Mononuclear cell (primary cell): ENCODE measurements around the gene ABCC2. TPM values are rescaled to one million over a fixed set of nuclear protein-coding genes. Genes with fewer than 3 reads are reported as not detected.
"Not testable (repeated sequence)": the region's sequence is repeated elsewhere in the genome, so short reads cannot be mapped to it uniquely, and the experiment has no call there.

Experiments used
- H3K27me3 ChIP-seq: 2 replicates; pipeline ENCODE4 v1.6.0; 2011; ENCODE audit warnings: low read length, control low read depth; ENCODE audit not compliant: insufficient read depth
- H3K4me1 ChIP-seq: 2 replicates; pipeline ENCODE4 v1.5.1; 2011; ENCODE audit warnings: mild to moderate bottlenecking, low read length, control low read depth; ENCODE audit not compliant: insufficient read depth
- H3K4me3 ChIP-seq: 2 replicates; pipeline ENCODE4 v1.5.1; 2011; ENCODE audit warnings: mild to moderate bottlenecking, low read length, moderate library complexity
- H3K9me3 ChIP-seq: 2 replicates; pipeline ENCODE4 v1.5.1; 2011; ENCODE audit warnings: low read depth, mild to moderate bottlenecking, control low read depth, low read length
- total RNA-seq: library from RNA; depleted of rRNA; stranded (reverse); fragments of >200 nt; gene quantifications from one replicate; pipeline ENCODE4 v1.2.3, GENCODE V29; 2012

The ABCC2 gene
- 2.2 TPM for total RNA-seq

DNA sequence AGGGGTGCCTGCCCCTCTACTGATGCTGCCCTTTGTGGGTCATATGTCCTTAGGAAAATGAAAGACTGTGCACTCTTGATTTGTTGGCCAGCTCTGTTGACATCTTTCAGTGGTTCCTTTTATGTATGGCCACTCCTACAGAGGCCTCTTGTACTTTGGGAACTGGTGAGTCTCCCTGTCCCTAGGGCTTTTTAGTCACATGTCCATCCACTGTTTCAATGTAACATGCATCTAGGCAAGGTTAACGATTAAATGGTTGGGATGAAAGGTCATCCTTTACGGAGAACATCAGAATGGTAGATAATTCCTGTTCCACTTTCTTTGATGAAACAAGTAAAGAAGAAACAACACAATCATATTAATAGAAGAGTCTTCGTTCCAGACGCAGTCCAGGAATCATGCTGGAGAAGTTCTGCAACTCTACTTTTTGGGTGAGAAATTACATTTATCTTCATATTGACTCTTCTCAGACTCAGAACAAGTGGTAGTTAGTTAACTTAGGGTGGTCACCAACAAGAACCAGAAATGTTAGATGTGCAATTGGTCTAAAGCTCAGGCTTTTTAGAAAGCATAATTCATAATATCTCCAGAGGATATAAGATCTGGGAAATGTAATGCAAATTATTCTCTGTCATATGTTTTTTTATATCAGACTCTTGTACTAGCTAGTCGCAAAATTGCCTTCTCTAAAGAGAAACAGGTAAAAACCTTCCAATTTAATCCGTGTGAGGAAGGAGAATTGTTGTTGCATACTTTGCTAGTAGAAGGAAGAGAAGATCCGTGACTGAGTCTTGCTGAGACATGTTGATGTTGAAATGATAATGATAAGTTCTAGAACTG lies at the start of gene ABCC2:
TSS of gene ABCC2 (plus strand) at position 194 of the 840 bp plus-strand sequence. CDS start at position 399, 205 bp downstream.
- Histone ChIP-seq H3K9me3 (no peaks in the 10 kb centered on the region), H3K4me3 (no peak within 1 kb of the TSS), H3K4me1 (peaks cover 16% of the 10 kb centered on the region), H3K27me3 (no peaks in the 10 kb centered on the region)

DNA sequence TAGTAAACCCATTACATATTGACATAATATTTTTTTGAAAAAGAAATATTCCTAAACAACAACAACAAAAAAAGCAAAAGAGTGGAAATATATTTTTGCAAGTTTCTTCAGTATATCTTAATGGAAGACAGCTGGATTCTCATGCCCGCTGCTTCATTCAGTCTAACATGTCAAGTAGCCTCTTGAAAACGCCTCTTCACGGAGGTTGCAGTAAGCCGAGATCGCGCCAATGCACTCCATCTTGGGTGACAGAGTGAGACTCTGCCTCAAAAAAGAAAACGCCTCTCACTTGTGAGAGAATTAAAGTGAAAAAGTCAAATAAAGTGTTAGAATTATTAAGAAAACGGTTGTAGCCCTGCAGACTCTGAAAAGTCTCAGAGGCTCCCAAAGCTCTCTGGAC lies 49.1 kb upstream of the ABCC2 start:
- Histone ChIP-seq H3K9me3 (no peaks in the 10 kb centered on the region), H3K4me1 (peaks cover 32% of the 10 kb centered on the region), H3K27me3 (no peaks in the 10 kb centered on the region), H3K4me3 (no peak overlapping the region)

DNA sequence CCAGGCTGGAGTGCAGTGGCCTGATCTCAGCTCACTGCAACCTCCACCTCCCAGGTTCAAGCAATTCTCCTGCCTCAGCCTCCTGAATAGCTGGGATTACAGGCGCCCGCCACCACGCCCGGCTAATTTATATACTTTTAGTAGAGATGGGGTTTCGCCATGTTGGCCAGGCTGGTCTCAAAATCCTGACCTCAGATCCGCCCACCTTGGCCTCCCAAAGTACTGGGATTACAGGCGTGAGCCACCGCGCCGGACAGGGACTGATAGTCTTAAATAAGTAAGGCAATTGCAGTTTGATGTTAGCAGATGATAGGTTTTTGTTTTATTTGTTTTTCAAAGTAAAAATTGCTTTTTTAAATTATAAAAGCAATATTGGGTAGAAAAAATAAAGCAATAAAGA lies 48.3 kb upstream of the ABCC2 start:
- not testable (repeated sequence) for H3K4me3 ChIP-seq, H3K27me3 ChIP-seq, H3K9me3 ChIP-seq
- H3K4me1 ChIP-seq = peaks cover 32% of the 10 kb centered on the region

DNA sequence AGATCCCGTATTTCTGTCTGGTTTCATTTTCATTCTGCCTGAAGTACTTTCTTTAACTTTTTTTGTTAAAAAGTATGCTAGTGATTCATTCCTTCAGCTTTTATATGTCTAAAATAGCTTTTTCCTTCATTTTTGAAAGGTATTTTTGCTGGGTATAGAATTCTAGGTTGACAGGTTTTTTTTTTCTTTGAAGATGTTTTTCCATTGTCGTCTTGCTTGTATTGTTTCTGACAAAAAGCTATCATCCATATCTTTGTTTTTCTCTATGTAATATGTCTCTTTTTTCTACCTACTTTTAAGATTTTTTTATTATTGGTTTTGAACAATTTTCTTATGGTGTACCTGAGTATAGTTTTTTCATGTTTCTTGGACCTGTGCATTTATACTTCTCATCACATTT lies 42.2 kb upstream of the ABCC2 start:
- Histone ChIP-seq H3K4me3 (no peak overlapping the region), H3K27me3 (no peaks in the 10 kb centered on the region), H3K4me1 (no peaks in the 10 kb centered on the region), H3K9me3 (peaks cover 16% of the 10 kb centered on the region)

DNA sequence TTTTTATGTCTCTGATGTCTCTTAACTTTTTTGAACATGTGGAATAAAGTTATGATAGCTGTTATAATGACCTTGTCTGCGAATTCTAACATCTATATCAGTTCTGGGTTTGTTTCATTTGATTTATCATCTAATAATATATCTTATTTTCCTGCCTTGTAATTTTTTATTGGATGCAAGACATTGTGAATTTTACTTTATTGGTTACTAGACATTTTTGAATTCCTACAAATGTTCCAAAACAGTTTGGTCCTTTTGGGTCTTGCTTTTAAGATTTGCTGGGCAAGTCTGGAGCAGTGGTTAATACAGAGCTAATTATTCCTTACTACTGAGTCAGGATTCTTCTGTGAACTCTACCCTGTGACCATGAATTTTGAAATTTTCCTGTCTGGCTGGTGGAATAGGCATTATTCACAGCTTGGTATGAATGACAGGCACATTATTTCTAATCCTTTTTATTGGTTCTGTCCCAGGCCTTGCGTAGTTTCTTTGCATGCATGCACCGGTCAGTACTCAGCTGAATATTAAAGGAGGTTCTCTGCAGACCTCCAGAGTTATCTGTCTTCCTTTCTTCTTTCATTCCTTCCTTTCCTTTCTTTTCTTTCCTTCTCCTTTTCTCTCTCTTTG lies 41.4 kb upstream of the ABCC2 start:
- Histone ChIP-seq H3K9me3 (peaks cover 16% of the 10 kb centered on the region), H3K4me3 (no peak overlapping the region), H3K4me1 (no peaks in the 10 kb centered on the region), H3K27me3 (no peaks in the 10 kb centered on the region)

DNA sequence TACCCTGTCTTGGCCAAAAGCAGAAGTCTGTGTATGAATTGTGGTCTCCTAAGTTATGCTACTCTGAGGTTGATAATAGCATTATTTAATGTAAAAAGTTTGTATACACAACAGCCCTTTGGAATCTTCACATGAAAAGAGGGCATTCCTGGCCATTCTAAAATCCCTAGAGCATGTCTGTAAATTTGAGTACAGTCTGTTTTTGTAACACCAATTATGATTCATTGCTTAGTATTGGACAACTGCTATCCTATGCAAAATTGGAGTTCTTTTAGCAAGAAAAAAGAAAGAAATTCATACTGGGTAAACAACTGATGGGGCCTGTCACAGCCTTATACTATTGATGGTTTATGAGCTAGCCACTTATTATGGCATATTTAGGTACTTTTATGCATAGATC lies 40.2 kb upstream of the ABCC2 start:
- H3K4me1 ChIP-seq = no peaks in the 10 kb centered on the region
- no peak overlapping the region for H3K4me3 ChIP-seq
- H3K27me3 ChIP-seq = no peaks in the 10 kb centered on the region
- peaks cover 16% of the 10 kb centered on the region for H3K9me3 ChIP-seq

DNA sequence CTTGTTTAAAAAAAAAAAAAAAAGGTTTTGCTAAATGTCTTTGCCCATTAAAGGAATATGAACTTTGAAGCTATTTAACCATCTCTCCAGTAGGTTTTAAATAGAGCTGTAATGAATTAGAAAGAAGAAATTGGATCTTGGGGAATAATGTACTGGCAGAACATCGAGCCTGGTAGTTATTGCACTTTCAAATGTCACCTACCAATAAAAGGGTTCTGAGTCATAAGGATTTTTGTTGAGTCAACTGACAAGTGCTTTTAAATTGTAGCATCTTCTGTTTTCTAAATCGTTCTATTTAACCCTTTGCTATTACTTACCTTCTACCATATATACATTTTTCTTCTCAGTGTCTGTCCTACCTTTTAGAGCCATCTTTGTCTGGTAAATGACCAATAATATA lies 39.7 kb upstream of the ABCC2 start:
- no peaks in the 10 kb centered on the region for H3K27me3 ChIP-seq
- H3K4me3 ChIP-seq = no peak overlapping the region
- H3K4me1 ChIP-seq = no peaks in the 10 kb centered on the region
- H3K9me3 ChIP-seq = peaks cover 16% of the 10 kb centered on the region

DNA sequence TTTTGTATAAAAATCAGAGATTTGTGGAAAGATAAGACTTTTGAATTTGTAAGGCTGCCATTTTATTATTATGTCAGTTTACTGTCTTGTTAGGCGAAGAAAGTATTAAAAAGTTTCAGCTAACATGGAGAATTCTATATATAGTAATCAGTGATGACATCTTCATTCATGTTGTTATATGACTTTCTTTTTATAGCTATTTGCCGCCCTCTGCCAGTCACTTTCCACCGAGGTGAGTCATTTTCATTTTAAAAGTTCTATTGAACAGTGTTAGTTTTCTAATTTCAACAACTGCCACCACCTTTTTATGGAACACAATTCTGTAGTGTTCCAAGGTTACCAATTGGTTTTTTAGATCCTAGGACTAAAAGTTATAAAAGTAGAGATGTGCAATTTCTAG lies 38.6 kb upstream of the ABCC2 start:
- Histone ChIP-seq H3K4me1 (no peaks in the 10 kb centered on the region), H3K27me3 (no peaks in the 10 kb centered on the region), H3K9me3 (peaks cover 16% of the 10 kb centered on the region)

DNA sequence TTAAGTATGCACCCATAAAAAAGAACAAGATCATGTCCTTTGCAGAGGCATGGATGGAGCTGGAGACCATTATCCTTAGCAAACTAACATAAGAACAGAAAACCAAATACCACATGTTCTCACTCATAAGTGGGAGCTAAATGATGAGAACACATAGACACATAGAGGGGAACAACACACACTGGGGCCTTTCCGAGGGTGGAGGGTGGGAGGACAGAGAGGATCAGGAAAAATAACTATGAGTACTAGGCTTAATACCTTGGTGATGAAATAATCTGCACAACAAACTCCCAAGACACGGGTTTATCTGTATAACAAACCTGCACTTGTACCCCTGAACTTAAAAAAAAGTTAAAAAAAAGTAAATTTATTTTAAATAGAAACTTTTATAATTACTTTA lies 36.3 kb upstream of the ABCC2 start:
- H3K9me3 ChIP-seq, H3K4me1 ChIP-seq, H3K4me3 ChIP-seq, H3K27me3 ChIP-seq: not testable (repeated sequence)

More for the DNA sequence above, 38.6 kb upstream of the ABCC2 start:
- H3K4me3 ChIP-seq = no peak overlapping the region

DNA sequence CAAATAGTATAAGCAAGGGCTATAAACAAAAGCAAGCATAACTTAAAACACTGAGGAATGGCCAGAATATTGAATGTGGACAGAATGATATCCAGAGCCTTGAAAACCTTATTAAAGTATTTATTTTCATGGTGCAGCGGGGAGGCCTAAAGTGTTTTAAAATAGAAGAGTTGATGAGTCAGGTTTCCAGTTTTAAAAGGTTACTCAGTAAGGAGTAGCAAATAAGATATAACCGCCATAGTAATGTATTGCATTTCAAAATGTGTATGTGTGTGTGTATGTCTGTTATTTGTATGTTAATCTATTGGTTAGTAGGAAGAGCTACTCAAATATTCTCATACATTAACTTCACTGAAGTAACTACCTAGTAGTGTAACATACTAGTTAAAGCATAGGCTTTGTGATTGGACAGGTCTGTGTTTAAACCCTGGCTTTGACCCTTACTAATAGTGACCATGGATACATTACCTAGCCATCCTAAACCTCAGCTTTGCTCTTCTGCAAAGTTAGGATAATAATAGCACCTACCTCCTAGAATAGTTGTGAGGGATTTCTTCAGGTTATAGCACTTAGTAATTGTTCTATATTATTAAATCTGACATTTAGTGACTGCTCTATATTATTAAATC lies 33.5 kb upstream of the ABCC2 start:
- Histone ChIP-seq H3K27me3 (no peaks in the 10 kb centered on the region), H3K4me3 (no peak overlapping the region), H3K4me1 (no peaks in the 10 kb centered on the region), H3K9me3 (no peaks in the 10 kb centered on the region)

DNA sequence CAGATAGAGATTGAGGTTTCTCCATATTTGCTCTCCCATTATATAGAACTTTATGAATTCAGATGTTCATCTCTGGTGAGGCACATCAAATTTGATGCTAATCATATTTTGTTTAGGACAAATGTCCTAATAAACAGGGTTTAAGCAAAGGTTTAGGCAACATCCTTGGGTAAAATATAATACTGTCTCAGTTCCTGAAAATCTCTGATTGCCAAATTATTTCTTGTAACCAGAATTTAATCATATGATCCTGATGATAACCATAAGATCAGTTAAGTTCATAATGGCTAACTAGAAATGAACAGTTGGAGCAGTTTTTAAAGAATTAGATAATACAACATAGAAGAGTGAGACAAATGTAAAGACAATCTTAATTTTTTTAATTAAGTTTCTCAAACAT lies 31.8 kb upstream of the ABCC2 start:
- Histone ChIP-seq H3K4me3 (no peak overlapping the region), H3K4me1 (no peaks in the 10 kb centered on the region), H3K27me3 (no peaks in the 10 kb centered on the region), H3K9me3 (no peaks in the 10 kb centered on the region)

DNA sequence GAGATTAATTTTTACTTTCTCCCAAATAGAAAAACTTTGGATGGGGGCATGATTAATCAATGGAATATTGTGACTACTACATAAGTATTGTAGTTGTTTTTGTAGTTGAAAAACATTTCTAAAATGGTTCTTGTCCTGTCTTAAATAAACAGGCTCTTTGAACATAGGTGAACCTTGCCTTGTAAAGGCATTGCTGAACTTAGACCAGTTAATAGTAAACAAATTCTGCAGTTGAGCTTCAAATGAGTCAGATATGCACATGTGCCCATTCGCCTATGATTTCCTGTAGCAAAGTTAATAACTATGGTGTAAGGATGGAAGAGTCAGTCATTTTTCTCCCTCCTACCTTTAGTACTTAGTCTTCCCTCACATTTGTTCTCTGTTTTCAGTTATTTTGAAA lies 27.8 kb upstream of the ABCC2 start:
- no peaks in the 10 kb centered on the region for H3K4me1 ChIP-seq
- no peak overlapping the region for H3K4me3 ChIP-seq
- H3K27me3 ChIP-seq = no peaks in the 10 kb centered on the region
- H3K9me3 ChIP-seq = no peaks in the 10 kb centered on the region

DNA sequence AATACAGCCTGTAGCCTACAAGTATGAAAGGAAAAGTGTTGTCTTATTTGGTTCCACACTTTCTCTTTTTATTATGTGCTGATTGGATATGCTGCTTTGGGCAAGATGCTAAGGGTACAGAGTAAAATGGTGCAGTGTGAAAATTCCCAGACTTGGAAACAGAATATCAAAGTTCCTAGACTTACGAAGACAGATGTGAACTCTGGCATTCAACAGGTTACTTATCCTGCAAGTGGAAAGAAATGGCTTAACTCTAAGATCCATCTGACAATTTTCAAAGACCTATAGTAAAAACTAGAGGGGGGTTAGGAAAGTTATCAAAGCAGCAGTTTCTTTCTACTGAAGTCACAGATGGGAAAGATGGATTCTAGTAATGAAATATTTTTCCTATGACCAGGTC lies 26.3 kb upstream of the ABCC2 start:
- Histone ChIP-seq H3K9me3 (no peaks in the 10 kb centered on the region), H3K4me1 (no peaks in the 10 kb centered on the region), H3K4me3 (no peak overlapping the region), H3K27me3 (no peaks in the 10 kb centered on the region)

DNA sequence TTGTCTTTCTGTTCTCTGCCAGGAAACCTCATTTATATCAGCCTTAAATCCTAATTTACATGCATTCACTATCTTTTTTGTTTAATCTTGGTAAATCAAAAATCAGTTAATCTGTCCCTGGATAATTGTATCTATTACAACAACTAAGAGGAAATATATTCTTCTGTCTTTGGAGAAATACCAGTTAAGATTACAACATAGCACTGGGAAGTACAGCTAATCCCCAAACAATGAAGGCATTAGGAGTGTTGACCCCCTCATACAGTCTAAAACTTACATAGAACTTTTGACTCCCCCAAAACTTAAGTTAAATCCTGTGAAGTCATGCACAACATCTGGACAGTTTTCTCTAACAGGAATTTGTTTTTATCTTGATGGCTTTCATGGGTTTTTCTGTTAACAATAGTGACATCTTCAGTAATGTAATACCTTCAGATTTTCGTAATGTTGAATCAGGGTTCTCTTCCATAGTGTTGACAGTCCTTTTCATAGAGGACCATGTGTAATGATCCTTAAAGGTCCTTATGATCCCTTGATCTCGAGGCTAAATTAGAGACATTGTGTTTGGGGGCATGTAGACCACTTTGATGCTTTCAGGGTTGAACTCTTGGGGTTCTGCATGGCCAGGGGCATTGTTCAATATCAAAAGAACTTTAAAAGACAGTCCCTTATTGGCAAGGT lies 24.1 kb upstream of the ABCC2 start:
- Histone ChIP-seq H3K9me3 (no peaks in the 10 kb centered on the region), H3K4me1 (no peaks in the 10 kb centered on the region), H3K27me3 (no peaks in the 10 kb centered on the region), H3K4me3 (no peak overlapping the region)

DNA sequence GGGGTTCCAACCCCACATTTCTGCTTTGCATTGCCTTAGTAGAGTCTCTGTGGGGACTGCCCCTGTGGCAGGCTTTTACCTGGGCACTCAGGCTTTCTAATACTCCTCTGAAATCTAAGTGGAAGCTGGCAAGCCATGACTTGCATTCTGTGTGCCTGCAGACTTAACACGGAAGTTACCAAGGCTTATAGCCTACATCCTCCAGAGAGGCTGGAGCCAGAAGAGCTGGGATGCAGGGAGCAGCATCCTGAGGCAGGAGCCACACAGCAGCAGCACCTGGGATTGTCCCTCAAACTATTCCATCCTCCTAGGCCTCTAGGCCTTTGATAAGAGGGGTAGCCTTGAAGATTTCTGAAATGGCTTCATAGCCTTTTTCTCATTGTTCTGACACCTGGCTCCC lies 22.1 kb upstream of the ABCC2 start:
- H3K9me3 ChIP-seq = no peaks in the 10 kb centered on the region
- no peaks in the 10 kb centered on the region for H3K4me1 ChIP-seq
- no peak overlapping the region for H3K4me3 ChIP-seq
- H3K27me3 ChIP-seq = no peaks in the 10 kb centered on the region
